ENCODE data around the gene RGMB.

Gene RGMB

DNA sequence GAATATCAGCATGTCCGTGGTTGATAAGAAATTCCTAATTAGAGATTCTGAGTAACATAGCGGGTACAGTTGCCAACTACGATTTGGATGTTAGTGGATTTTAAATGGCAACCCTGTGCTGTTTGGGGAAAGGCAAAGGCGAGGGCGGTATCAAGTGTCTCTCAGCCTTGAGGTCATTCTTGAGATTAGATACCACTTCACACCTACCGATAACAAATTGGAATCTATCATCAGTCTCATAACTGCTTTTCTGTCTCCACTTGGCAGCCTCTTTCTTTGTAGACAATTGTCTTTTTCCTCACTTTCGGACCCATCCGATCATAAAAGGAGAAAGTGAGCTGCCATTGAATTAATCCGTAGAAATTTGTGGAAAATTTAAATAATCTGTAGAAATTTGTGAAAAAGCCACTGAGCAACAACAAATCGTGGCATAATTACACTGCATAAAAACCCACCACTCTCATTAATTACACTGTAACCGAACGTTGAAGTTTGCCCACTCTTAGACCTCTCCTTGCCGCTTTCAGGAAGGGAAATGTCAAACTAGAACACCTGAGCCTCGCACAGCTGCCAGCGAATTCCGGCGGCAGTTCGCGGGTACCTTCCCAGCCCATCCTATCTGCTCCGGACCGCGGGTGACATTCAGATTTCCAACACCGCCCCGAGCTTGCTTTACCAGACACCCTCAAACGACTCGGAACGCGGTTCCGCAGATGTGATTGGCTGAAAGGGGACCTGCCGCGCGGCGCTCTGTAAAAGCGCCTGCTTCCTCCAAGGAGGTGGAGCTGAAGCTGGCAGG, 849 bp upstream of the RGMB start:
- peak; percentile 39 for DNase-seq (ENCODE audit: extremely low spot score)
- ChIA-PET CTCF (interaction anchor here (0.8 to 7.0 kb wide), 10 partner anchors 11 to 1775 kb away, joined by 3 to 97 read pairs (median 5); no protein-coding TSS in a partner anchor), POLR2A (no interaction called here)
- TF ChIP-seq, protein P1, sequence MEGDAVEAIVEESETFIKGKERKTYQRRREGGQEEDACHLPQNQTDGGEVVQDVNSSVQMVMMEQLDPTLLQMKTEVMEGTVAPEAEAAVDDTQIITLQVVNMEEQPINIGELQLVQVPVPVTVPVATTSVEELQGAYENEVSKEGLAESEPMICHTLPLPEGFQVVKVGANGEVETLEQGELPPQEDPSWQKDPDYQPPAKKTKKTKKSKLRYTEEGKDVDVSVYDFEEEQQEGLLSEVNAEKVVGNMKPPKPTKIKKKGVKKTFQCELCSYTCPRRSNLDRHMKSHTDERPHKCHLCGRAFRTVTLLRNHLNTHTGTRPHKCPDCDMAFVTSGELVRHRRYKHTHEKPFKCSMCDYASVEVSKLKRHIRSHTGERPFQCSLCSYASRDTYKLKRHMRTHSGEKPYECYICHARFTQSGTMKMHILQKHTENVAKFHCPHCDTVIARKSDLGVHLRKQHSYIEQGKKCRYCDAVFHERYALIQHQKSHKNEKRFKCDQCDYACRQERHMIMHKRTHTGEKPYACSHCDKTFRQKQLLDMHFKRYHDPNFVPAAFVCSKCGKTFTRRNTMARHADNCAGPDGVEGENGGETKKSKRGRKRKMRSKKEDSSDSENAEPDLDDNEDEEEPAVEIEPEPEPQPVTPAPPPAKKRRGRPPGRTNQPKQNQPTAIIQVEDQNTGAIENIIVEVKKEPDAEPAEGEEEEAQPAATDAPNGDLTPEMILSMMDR (IDR thresholded peaks at IDR 0.05; ENCODE audit: control extremely low read depth, extremely low read depth, low read depth, missing control alignments), result no peak

DNA sequence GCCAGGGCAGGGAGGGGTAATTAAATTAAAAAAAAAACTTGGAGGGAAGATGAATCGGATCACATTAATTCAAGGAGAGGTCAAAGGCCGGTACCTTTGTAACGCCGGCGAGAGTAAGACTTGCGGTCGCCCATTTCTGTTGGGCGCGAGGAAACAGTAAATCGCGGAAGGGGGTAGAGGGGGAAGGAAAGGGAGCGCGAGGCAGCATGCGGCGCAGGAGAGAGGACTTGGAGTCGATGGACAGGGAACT, 324 bp upstream of the RGMB start:
- POLR2A ChIA-PET, result no interaction called here
- no peak for DNase-seq (ENCODE audit: extremely low spot score)
- CTCF ChIA-PET, result interaction anchor here (1.3 to 7.0 kb wide), 4 partner anchors 10 to 43 kb away, joined by 5 to 97 read pairs (median 46); no protein-coding TSS in a partner anchor
- TF ChIP-seq, protein P1 (IDR thresholded peaks at IDR 0.05; ENCODE audit: control extremely low read depth, extremely low read depth, low read depth, missing control alignments), result no peak

DNA sequence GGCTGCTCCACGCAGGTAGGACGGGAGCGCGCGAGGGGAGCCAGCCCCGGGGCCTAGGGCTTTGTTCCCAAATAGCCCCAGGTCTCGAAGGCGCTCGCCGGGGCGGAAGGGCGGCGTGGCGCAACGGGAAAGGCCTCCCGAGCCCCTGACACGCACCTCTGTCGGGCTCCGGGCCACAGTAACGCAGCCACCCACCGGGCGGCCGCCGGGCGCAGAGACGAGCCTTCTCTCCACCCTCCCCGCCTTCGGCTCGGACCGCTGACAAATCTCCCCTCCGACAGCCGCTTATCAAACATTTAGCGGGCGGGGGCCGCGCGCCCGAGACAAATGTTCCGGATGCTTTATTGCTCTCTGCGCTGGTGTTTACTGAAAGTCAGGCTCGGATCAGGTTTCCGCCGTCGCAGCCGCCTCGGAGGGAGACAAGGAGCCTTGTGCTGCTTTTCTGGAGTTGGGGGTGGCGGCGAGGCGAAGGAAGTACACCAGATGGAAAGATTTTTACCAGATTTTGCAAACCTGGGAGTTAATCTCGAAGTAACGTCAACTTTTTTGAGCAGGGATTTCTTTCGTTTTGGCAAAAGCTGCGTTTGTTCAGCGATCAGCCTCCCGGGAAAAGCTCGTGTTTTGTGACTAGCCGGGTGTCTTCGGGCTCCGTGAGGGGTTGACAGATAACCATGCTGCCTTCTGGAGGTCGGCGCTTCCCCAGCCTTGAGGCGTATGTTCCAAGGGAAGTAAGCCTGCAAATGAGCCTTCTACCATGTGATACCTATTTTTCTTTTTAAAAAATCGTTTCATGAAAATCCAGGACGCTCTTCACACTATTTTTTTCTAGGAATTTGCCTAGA, 950 bp downstream of the RGMB start:
- ChIA-PET POLR2A (interaction anchor here (0.7 kb wide), 1 partner anchor 110 kb away, joined by 3 read pairs; no protein-coding TSS in a partner anchor), CTCF (no interaction called here)
- TF ChIP-seq, protein P1 (IDR thresholded peaks at IDR 0.05; ENCODE audit: control extremely low read depth, extremely low read depth, low read depth, missing control alignments), result no peak
- peak; percentile 57 for DNase-seq (ENCODE audit: extremely low spot score)

DNA sequence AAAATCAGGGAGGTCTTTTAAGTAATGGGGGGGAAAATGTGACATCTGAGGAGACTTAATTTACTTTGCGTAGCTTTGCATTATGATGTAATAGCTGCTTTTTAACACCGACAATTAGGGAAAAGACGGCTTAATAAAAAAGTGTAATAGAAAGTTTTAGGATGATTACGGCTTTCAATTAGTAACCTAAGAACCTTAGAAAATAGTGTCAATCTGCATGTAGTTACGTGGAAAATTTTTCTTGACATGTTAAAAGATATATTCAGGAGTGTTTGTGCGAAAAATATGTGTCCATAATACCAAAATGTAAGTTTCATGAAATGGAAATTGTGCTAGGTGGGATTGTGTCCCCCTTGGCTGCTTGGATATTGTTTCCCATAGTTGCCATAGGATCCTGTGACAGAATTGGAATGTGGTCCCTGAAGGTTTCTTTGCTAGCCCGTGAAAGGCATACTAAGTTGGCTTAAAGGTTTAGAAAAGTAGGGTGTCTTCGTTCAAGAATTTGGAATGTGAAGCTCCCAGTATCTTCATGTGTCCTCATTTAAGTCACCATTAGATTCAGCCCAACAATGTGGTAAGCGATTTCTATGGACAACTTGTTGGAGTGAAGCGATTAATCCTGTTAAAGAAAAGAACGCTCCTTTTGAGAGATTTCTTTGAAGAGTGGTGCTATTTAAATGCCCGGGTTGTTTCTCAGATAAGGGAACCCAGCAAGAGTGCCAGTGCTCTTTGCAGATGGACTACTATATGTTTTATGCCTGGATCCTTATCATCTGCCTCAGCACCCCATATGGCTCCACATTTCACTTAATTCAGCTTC, 2.0 kb downstream of the RGMB start:
- no peak for DNase-seq (ENCODE audit: extremely low spot score)
- ChIA-PET CTCF (interaction anchor here (1.5 to 3.7 kb wide), 3 partner anchors 9 to 20 kb away, joined by 4 to 24 read pairs (median 5); no protein-coding TSS in a partner anchor), POLR2A (interaction anchor here (0.7 kb wide), 1 partner anchor 109 kb away, joined by 3 read pairs; no protein-coding TSS in a partner anchor)
- TF ChIP-seq, protein P1 (IDR thresholded peaks at IDR 0.05; ENCODE audit: control extremely low read depth, extremely low read depth, low read depth, missing control alignments), result no peak

DNA sequence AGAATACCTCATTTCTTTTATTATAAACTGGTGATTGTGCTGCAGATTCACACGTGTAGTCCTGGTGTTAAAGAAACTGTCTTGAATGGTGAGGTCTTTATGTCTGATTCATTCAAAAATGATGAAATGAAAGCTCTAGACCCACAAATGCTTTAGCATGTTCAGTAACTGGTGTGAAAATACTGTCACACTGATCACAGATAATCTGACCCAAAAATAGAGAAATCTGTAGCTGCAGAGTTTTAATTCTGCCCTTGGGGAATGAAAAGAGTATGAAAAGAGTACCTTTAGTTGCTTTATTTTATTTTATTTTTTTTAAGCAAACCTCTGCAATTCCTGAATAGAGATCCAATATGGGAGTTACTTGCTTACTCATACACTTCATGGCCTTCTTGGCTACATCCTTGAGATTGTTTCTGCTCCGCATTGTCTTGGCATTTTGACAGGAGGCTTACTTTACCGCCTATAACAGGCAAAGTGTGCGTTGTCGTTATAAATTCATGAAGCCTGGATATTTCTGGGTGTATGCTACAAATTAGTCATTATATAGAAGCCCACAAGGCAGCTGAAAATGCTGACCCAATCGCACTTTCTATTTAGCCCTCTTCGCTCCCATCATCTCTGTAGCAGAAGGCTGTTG, 2.7 kb downstream of the RGMB start:
- POLR2A ChIA-PET, result interaction anchor here (0.6 kb wide), 1 partner anchor 31 kb away, joined by 4 read pairs; no protein-coding TSS in a partner anchor
- TF ChIP-seq, protein P1 (IDR thresholded peaks at IDR 0.05; ENCODE audit: control extremely low read depth, extremely low read depth, low read depth, missing control alignments), result no peak
- no peak for DNase-seq (ENCODE audit: extremely low spot score)
- CTCF ChIA-PET, result interaction anchor here (1.5 to 3.7 kb wide), 3 partner anchors 8 to 19 kb away, joined by 4 to 24 read pairs (median 5); no protein-coding TSS in a partner anchor
